CD4-positive, alpha-beta T cell treated with Interleukin-4 for 1 hour (primary cell): ENCODE measurements around the gene HBP1.
"Not testable (repeated sequence)": the region's sequence is repeated elsewhere in the genome, so short reads cannot be mapped to it uniquely, and the experiment has no call there.

Source experiments
- DNase-seq, 2 donors: peaks; one replicate each; pipeline ENCODE4 v3.0.0-alpha.2; 2020 to 2022

The HBP1 gene

GRCh38 chr7:107187774-107188173 lies 19.0 kb downstream of the HBP1 start:
- DNase-seq, result no peak

GRCh38 chr7:107190090-107190489 lies 21.3 kb downstream of the HBP1 start:
- no peak for DNase-seq

- no peak for DNase-seq
Measured at GRCh38 chr7:107194052-107194451, 25.2 kb downstream of the HBP1 start.

DNA sequence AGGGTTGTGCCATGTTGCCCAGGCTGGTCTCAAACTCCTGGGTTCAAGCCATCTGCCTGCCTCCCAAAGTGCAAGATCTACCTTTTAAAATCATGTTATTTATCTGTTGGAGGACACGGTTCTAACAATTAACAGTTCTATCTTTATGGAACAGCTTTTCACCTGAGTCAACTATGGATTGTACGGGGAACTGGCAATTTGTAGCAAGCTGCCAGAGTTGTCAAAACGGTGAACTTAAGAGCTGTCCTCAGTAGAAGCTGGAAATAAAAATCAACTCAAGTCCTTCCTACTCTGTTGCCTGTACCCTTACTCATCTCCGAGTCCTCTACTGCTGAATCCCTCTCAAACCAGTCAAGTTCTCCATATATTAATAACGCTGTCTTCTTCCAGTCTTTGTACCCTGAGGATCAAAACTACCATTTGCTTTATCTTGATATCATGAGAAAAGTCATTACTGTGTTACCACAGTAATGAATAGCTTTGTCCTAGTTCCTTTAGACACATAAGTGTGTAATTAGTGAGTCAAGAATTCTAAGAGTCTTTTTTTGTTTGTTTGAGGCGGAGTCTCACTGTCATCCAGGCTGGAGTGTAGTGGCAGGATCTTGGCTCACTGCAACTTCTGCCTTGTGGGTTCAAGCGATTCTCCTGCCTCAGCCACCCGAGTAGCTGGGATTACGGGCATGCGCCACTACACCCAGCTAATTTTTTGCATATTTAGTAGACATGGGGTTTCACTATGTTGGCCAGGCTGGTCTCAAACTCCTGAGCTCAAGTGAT lies 28.2 kb downstream of the HBP1 start:
- DNase-seq, result no peak

DNA sequence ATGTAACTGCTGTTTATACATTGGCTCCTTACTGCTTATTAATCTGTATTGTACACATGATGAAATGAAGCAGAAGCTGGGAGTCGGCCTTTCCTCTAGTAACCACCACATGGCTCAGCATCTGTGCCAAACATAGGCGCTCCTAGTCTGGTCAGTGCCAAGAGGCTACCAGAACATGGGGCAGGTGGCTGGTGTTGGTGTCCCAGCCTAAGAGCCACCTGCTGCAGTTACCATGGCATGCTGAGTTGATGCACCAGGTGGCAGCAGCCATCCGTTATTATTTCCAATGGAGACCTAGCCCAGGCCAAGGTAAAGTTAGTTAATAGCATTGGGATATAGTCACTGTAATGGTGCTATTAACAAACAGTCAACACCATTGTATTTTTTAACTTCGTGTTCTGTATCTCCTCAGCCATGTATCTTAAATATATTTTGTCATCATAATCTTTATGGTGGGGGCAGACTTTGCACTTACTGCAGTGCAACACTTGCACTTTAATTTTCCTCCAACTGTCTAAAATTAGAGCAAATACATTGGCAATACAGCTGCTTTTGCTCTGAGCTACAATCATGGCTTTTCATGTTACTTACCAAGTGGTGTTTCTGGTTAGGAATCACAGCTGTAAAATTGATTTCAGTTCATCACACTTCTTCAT lies 33.1 kb downstream of the HBP1 start:
- DNase-seq, result peak in 1 of 2 donors; percentile 31

GRCh38 chr7:107203607-107204006 lies 34.8 kb downstream of the HBP1 start:
- no peak for DNase-seq

DNA sequence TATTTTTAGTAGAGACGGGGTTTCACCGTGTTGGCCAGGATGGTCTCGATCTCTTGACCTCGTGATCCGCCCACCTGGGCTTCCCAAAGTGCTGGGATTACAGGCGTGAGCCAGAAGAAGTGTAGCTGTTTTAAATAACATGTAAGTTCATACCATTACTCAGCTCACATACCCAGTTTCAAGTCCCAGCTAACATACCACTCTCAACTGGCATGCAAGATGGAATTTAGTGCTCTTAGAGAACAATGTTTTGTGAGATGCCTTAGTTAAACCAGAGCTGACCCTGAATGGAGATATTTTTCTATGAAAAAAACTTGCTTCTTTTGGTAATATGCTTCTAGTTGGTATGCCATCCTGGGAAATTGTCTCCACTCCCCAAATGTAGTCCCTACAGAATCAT lies 37.3 kb downstream of the HBP1 start:
- DNase-seq, result no peak

DNA sequence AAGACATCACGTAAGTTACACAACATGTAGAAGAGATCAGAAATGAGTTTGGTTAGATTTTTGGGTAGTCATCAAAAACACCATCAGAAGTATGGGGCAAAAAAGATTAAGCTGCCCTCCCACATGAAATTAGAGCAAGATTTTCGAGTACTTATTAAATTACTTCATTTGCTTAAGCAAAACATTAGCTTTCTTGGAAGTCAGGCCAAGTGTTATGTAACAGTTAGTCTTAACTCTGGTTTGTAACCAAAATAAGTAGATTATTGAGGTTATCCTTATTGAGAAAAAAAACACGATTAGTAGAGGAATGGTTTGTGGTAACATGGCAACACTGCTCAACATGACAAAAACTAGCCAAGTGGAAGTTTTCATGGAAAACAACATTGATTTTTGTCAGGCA lies 37.9 kb downstream of the HBP1 start:
- no peak for DNase-seq

GRCh38 chr7:107207459-107207858 lies 38.7 kb downstream of the HBP1 start:
- no peak for DNase-seq

- DNase-seq, result no peak
Measured at GRCh38 chr7:107208024-107208521, 39.3 kb downstream of the HBP1 start.

DNA sequence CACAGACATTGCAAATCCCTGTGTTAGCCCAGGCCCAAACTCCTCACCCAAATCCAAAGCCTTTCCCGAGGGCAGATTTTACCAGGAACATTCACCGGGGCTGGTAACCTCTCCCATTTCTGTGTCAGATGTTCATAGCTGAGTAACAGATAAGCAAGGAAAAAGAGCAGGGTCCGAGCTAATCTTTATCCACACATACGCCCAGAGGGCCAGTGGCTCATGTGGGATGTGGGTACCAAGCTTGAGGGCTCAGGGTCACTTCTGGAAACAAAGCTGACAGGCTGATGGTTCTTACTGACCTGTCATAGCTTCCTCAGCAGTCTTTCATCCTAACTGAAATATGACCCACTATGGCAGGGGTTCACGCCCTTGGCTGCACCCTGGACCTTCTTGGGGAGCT lies 39.8 kb downstream of the HBP1 start:
- DNase-seq, result no peak

DNA sequence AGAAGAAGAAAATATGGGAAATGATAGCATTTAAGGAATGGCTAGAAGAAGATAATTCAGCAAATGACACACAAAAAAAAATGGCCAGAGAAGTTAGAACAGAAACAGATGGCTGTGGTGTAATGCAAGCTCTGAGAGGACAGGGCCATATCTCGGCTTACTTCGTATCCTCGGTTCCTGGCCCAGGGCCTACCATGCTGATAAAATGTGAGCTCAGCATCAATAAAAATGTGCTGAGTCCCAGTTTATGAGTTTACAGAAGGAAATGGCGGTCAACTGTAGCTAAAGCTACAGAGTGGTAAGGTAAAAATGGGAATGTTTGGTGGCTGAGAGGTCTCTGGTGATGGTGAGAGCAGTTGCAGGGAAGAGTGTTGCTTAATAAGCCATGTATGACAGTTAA lies 40.8 kb downstream of the HBP1 start:
- no peak for DNase-seq

DNA sequence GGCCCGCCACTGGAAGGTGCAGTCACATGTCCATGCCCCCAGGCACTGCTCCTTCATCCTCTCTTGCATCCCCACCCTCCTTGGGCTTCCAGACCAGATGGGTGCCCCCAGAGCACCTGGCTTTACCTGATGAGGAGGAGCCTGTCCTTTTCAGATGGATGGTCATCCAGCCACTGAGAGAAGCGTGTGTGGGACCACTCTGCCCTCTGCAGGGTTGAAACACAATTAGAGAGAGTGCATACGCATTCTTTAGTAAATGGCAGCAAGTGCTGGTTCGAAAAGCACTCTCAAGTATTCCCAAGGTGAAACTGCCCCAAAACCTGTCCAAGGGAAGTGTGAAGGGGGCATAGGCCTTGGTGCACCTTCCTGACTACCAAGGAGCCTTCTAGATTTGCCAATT lies 41.6 kb downstream of the HBP1 start:
- no peak for DNase-seq

GRCh38 chr7:107212725-107213124 lies 43.9 kb downstream of the HBP1 start:
- no peak for DNase-seq

- DNase-seq, result no peak
Measured at GRCh38 chr7:107213193-107213788, 44.5 kb downstream of the HBP1 start.

- no peak for DNase-seq
Measured at GRCh38 chr7:107213945-107214344, 45.1 kb downstream of the HBP1 start.

GRCh38 chr7:107219563-107220244 lies 50.9 kb downstream of the HBP1 start:
- no peak for DNase-seq

GRCh38 chr7:107220356-107220755 lies 51.6 kb downstream of the HBP1 start:
- no peak for DNase-seq

GRCh38 chr7:107220806-107221205 lies 52.0 kb downstream of the HBP1 start:
- not testable (repeated sequence) for DNase-seq

DNA sequence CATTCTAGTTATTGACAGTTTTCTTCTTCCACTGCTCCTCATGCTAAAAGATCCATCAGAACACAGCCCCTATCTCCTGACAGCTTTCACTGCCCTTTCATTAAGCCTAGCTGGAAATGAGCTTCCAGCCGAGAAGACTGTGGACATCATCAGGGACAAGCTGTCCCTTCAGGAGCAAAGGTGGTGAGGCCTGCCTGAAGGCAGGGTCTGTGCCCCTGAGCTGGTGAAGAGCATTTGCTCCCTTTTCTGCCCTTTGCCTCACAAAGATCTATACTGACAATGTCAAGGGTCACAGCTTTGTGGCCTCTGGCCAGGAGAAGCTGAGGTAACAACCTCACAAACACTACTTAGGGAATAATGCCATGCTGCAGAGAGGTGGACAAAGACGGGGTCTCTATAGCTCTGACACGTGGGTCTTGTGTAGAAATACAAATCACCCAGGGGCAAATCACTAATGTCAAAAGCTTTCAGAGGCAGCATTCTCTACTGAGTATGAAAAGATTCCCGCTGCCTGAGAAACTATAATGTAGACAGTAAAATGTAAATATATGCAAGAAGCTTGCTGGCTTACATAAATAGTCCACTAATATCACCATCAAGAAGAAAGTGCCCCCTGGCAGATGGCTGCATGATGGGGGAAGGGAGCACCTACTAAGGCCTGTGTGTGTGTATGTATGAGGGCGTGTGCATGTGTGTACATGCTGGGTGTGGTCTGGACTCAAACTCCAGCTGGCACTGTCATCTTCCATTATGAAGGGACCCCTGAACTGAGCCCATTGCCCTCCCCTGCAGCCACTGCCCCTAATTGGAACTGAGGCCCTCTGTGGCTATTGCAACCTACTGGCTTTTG lies 55.8 kb downstream of the HBP1 start:
- DNase-seq, result no peak

GRCh38 chr7:107228291-107228690 lies 59.5 kb downstream of the HBP1 start:
- no peak for DNase-seq

- DNase-seq, result no peak
Measured at GRCh38 chr7:107230334-107230733, 61.5 kb downstream of the HBP1 start.
